ENCODE results near the gene GABBR1.

The GABBR1 gene

GRCh38 chr6:29620630-29621029, 12.4 kb downstream of the GABBR1 start:
- peaks cover 36% of the 10 kb centered on the region for H3K4me1 ChIP-seq (ENCODE audit: control insufficient read depth, insufficient read depth, low read length)
- H3K27me3 ChIP-seq (ENCODE audit: control insufficient read depth, insufficient read depth, low read length, poor library complexity, severe bottlenecking) = no peaks in the 10 kb centered on the region
- H3K36me3 ChIP-seq (ENCODE audit: control insufficient read depth, insufficient read depth, low read length) = peaks cover 16% of the 10 kb centered on the region
- no peak overlapping the region for H3K27ac ChIP-seq (ENCODE audit: insufficient read depth, low read depth, low read length, poor library complexity, severe bottlenecking)
- no peaks in the 10 kb centered on the region for H3K9me3 ChIP-seq (ENCODE audit: control insufficient read depth, low read length)
- WGBS, 2 experiments = 88 to 90% methylated on average over 4 of the region's 4 CpGs
- H3K4me3 ChIP-seq (ENCODE audit: insufficient read depth, low read depth, low read length) = no peak overlapping the region

- Histone ChIP-seq H3K27ac (ENCODE audit: insufficient read depth, low read depth, low read length, poor library complexity, severe bottlenecking) (no peak overlapping the region), H3K9me3 (ENCODE audit: control insufficient read depth, low read length) (no peaks in the 10 kb centered on the region), H3K36me3 (ENCODE audit: control insufficient read depth, insufficient read depth, low read length) (peaks cover 16% of the 10 kb centered on the region), H3K27me3 (ENCODE audit: control insufficient read depth, insufficient read depth, low read length, poor library complexity, severe bottlenecking) (no peaks in the 10 kb centered on the region), H3K4me3 (ENCODE audit: insufficient read depth, low read depth, low read length) (no peak overlapping the region), H3K4me1 (ENCODE audit: control insufficient read depth, insufficient read depth, low read length) (peaks cover 26% of the 10 kb centered on the region)
- WGBS, 2 experiments = 82 to 86% methylated on average over 1 of the region's 1 CpG
Measured at GRCh38 chr6:29619578-29620160, 13.3 kb downstream of the GABBR1 start.

- WGBS, 2 experiments = 86 to 92% methylated on average over 5 to 8 of the region's 8 CpGs
- Histone ChIP-seq H3K36me3 (ENCODE audit: control insufficient read depth, insufficient read depth, low read length) (peaks cover 27% of the 10 kb centered on the region), H3K4me3 (ENCODE audit: insufficient read depth, low read depth, low read length) (no peak overlapping the region), H3K9me3 (ENCODE audit: control insufficient read depth, low read length) (no peaks in the 10 kb centered on the region), H3K27me3 (ENCODE audit: control insufficient read depth, insufficient read depth, low read length, poor library complexity, severe bottlenecking) (no peaks in the 10 kb centered on the region), H3K27ac (ENCODE audit: insufficient read depth, low read depth, low read length, poor library complexity, severe bottlenecking) (no peak overlapping the region), H3K4me1 (ENCODE audit: control insufficient read depth, insufficient read depth, low read length) (peaks cover 11% of the 10 kb centered on the region)
Measured at GRCh38 chr6:29617782-29618554, 15.0 kb downstream of the GABBR1 start.

GRCh38 chr6:29611426-29611825, 21.6 kb downstream of the GABBR1 start:
- 91 to 93% methylated on average over 4 of the region's 4 CpGs for WGBS, 2 experiments
- H3K9me3 ChIP-seq (ENCODE audit: control insufficient read depth, low read length) = no peaks in the 10 kb centered on the region
- no peak overlapping the region for H3K27ac ChIP-seq (ENCODE audit: insufficient read depth, low read depth, low read length, poor library complexity, severe bottlenecking)
- H3K27me3 ChIP-seq (ENCODE audit: control insufficient read depth, insufficient read depth, low read length, poor library complexity, severe bottlenecking) = no peaks in the 10 kb centered on the region
- no peaks in the 10 kb centered on the region for H3K4me1 ChIP-seq (ENCODE audit: control insufficient read depth, insufficient read depth, low read length)
- H3K4me3 ChIP-seq (ENCODE audit: insufficient read depth, low read depth, low read length) = no peak overlapping the region
- H3K36me3 ChIP-seq (ENCODE audit: control insufficient read depth, insufficient read depth, low read length) = peaks cover 44% of the 10 kb centered on the region

- Histone ChIP-seq H3K4me3 (ENCODE audit: insufficient read depth, low read depth, low read length) (no peak overlapping the region), H3K9me3 (ENCODE audit: control insufficient read depth, low read length) (no peaks in the 10 kb centered on the region), H3K27ac (ENCODE audit: insufficient read depth, low read depth, low read length, poor library complexity, severe bottlenecking) (no peak overlapping the region), H3K4me1 (ENCODE audit: control insufficient read depth, insufficient read depth, low read length) (no peaks in the 10 kb centered on the region), H3K27me3 (ENCODE audit: control insufficient read depth, insufficient read depth, low read length, poor library complexity, severe bottlenecking) (no peaks in the 10 kb centered on the region), H3K36me3 (ENCODE audit: control insufficient read depth, insufficient read depth, low read length) (peaks cover 53% of the 10 kb centered on the region)
- 81 to 82% methylated on average over 4 of the region's 4 CpGs for WGBS, 2 experiments
Measured at GRCh38 chr6:29610540-29610939, 22.4 kb downstream of the GABBR1 start.

GRCh38 chr6:29608131-29608530, 24.9 kb downstream of the GABBR1 start:
- H3K27ac ChIP-seq (ENCODE audit: insufficient read depth, low read depth, low read length, poor library complexity, severe bottlenecking) = no peak overlapping the region
- no peak overlapping the region for H3K4me3 ChIP-seq (ENCODE audit: insufficient read depth, low read depth, low read length)
- peaks cover 60% of the 10 kb centered on the region for H3K36me3 ChIP-seq (ENCODE audit: control insufficient read depth, insufficient read depth, low read length)
- no peaks in the 10 kb centered on the region for H3K9me3 ChIP-seq (ENCODE audit: control insufficient read depth, low read length)
- no peaks in the 10 kb centered on the region for H3K27me3 ChIP-seq (ENCODE audit: control insufficient read depth, insufficient read depth, low read length, poor library complexity, severe bottlenecking)
- peaks cover 7% of the 10 kb centered on the region for H3K4me1 ChIP-seq (ENCODE audit: control insufficient read depth, insufficient read depth, low read length)

GRCh38 chr6:29603930-29604329, 29.1 kb downstream of the GABBR1 start:
- H3K27me3 ChIP-seq (ENCODE audit: control insufficient read depth, insufficient read depth, low read length, poor library complexity, severe bottlenecking) = no peaks in the 10 kb centered on the region
- peaks cover 51% of the 10 kb centered on the region for H3K36me3 ChIP-seq (ENCODE audit: control insufficient read depth, insufficient read depth, low read length)
- H3K27ac ChIP-seq (ENCODE audit: insufficient read depth, low read depth, low read length, poor library complexity, severe bottlenecking) = no peak overlapping the region
- H3K4me1 ChIP-seq (ENCODE audit: control insufficient read depth, insufficient read depth, low read length) = peaks cover 14% of the 10 kb centered on the region
- WGBS, 2 experiments = 89 to 91% methylated on average over 2 of the region's 2 CpGs
- H3K4me3 ChIP-seq (ENCODE audit: insufficient read depth, low read depth, low read length) = no peak overlapping the region
- no peaks in the 10 kb centered on the region for H3K9me3 ChIP-seq (ENCODE audit: control insufficient read depth, low read length)

GRCh38 chr6:29603456-29603855, 29.5 kb downstream of the GABBR1 start:
- no peaks in the 10 kb centered on the region for H3K9me3 ChIP-seq (ENCODE audit: control insufficient read depth, low read length)
- H3K4me1 ChIP-seq (ENCODE audit: control insufficient read depth, insufficient read depth, low read length) = peaks cover 14% of the 10 kb centered on the region
- no peaks in the 10 kb centered on the region for H3K27me3 ChIP-seq (ENCODE audit: control insufficient read depth, insufficient read depth, low read length, poor library complexity, severe bottlenecking)
- no peak overlapping the region for H3K4me3 ChIP-seq (ENCODE audit: insufficient read depth, low read depth, low read length)
- WGBS, 2 experiments = 83 to 90% methylated on average over 11 of the region's 11 CpGs
- no peak overlapping the region for H3K27ac ChIP-seq (ENCODE audit: insufficient read depth, low read depth, low read length, poor library complexity, severe bottlenecking)
- H3K36me3 ChIP-seq (ENCODE audit: control insufficient read depth, insufficient read depth, low read length) = peaks cover 51% of the 10 kb centered on the region

- Histone ChIP-seq H3K4me3 (ENCODE audit: insufficient read depth, low read depth, low read length) (no peak overlapping the region), H3K27me3 (ENCODE audit: control insufficient read depth, insufficient read depth, low read length, poor library complexity, severe bottlenecking) (no peaks in the 10 kb centered on the region), H3K36me3 (ENCODE audit: control insufficient read depth, insufficient read depth, low read length) (peaks cover 51% of the 10 kb centered on the region), H3K9me3 (ENCODE audit: control insufficient read depth, low read length) (no peaks in the 10 kb centered on the region), H3K4me1 (ENCODE audit: control insufficient read depth, insufficient read depth, low read length) (peaks cover 14% of the 10 kb centered on the region), H3K27ac (ENCODE audit: insufficient read depth, low read depth, low read length, poor library complexity, severe bottlenecking) (no peak overlapping the region)
- WGBS, 2 experiments = 81% methylated on average over 12 of the region's 12 CpGs
Measured at GRCh38 chr6:29602564-29603361, 30.2 kb downstream of the GABBR1 start.

- H3K4me1 ChIP-seq (ENCODE audit: control insufficient read depth, insufficient read depth, low read length) = peaks cover 8% of the 10 kb centered on the region
- no peak overlapping the region for H3K27ac ChIP-seq (ENCODE audit: insufficient read depth, low read depth, low read length, poor library complexity, severe bottlenecking)
- no peak overlapping the region for H3K4me3 ChIP-seq (ENCODE audit: insufficient read depth, low read depth, low read length)
- peaks cover 14% of the 10 kb centered on the region for H3K36me3 ChIP-seq (ENCODE audit: control insufficient read depth, insufficient read depth, low read length)
- no peaks in the 10 kb centered on the region for H3K9me3 ChIP-seq (ENCODE audit: control insufficient read depth, low read length)
- H3K27me3 ChIP-seq (ENCODE audit: control insufficient read depth, insufficient read depth, low read length, poor library complexity, severe bottlenecking) = no peaks in the 10 kb centered on the region
- 82 to 83% methylated on average over 2 of the region's 2 CpGs for WGBS, 2 experiments
Measured at GRCh38 chr6:29598172-29598747, 34.7 kb downstream of the GABBR1 start.
